Amniotic epithelial cell (primary cell): Measurements from ENCODE around the gene SHB.

Source experiments
- DNase-seq: peaks from one replicate; pipeline ENCODE4 v3.0.0-alpha.2; 2010; ENCODE audit warnings: low read depth

The SHB gene

GRCh38 chr9:38042626-38043357 is 26.2 kb downstream of the SHB start:
- DNase-seq = no peak

GRCh38 chr9:38041564-38042243 is 27.3 kb downstream of the SHB start:
- DNase-seq = no peak

- DNase-seq = no peak
Measured at GRCh38 chr9:38039907-38040682, 28.9 kb downstream of the SHB start.

DNA sequence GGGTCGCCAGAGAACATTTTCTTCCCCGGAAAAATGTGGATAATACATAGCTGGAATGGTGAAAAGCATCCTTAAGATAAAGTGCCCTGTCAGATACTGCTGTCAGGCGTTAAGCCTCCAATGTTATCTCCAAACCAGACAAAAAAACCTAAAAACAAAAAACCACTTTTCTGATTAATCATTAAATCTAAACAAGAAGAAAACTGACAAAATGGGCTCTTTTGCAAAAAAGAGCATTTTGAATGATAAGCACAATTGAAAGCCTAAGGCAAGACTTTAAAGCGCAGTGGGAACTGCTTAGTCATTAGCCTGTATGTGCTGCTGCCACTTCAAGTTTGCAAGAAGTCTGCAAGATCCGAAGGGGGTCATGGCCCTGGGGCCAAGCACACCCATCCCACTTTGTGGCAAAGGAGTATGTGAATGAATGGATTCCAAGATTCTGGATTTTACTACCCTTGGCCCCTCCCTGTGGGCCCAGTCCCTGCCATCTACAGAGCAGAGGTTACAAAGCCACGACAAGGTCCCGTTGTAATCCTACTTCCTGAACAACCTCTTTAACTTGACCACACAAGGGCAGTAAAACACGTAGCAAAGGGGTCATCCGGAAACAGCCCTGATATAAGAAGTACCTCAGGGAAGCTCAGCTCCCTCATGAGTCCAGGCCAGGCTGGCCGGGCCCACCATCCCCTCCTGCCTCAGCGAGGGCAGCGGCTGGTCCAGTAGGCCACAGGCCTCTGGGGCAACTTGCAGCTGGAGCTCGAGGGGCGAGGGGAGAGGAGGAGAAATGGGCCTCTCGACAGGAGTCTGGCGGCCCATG is 29.7 kb downstream of the SHB start:
- DNase-seq = peak; percentile 73

- peak; percentile 50 for DNase-seq
Measured at GRCh38 chr9:38038307-38039089, 30.5 kb downstream of the SHB start.

- DNase-seq = no peak
Measured at GRCh38 chr9:38037981-38038306, 31.1 kb downstream of the SHB start.

DNA sequence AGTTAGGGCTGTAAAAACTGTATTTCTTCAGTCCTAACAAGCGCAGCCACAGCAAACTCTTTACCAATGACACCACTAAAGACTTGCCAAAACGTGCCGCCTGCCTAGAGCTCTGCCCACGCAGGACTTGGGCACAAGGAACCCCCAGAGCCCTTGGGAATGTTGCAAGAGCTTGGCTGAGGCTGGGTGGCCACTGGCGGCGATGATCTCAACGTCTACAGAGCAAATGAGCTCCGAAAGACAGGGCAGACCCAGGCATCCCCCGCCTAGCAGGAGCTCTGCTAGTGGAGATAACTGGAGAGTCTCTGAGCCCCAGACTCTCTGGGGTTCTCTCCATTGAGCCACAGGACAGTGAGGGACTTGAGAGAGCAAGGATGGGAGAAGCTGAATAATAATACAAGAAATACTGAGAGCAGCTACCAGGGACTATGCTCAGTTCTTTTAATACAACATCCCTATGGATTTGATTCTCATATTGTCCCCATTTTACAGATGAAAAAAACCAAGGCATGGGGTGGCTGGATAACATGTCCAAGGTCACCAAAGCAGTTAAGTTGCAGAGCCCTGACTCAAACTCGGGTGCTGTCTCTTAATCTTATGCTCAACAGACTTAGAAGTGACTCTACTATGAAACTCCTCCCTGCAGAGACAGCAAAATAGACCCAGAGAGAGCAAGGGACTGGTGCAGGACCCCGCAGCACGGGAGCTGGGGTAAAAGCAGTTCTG is 32.5 kb downstream of the SHB start:
- peak; percentile 87 for DNase-seq

DNA sequence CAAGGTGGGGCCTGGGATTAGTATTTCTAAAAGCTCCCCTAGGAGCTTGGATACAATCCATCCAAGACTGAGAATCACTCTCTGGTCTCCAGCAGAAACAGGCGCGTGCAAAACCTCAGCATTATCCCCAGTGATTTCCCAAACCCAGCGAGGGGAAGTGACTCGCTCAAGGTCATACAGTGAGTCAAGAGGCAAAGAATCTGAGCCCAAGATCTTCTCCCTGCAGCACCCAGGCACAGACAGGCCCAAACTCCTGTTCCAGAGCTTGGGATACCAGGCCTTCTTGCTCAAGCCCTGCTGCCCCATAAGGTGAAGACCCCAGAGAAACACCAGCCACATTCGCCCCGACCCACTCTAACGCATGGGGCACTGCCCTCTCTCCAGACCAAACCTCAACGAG is 33.2 kb downstream of the SHB start:
- peak; percentile 80 for DNase-seq

DNA sequence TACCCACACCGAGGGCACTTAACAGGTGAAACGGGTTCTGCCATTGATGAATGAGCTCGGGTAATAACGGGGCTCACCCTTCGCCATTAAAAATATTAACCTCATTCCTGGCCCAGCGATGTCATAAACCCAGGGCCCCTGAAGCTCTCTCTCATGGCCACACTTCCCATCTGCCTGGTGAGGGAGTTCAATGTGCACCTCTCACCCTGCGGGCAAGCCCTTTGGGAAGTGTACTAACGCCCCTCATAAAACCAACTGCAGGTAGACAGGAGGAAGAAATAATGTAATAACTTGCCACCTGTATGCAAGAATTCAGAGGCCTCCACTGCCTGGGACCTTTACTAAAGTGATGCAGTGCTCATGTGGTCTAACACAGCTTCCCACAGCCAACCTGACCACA is 35.1 kb downstream of the SHB start:
- no peak for DNase-seq

DNA sequence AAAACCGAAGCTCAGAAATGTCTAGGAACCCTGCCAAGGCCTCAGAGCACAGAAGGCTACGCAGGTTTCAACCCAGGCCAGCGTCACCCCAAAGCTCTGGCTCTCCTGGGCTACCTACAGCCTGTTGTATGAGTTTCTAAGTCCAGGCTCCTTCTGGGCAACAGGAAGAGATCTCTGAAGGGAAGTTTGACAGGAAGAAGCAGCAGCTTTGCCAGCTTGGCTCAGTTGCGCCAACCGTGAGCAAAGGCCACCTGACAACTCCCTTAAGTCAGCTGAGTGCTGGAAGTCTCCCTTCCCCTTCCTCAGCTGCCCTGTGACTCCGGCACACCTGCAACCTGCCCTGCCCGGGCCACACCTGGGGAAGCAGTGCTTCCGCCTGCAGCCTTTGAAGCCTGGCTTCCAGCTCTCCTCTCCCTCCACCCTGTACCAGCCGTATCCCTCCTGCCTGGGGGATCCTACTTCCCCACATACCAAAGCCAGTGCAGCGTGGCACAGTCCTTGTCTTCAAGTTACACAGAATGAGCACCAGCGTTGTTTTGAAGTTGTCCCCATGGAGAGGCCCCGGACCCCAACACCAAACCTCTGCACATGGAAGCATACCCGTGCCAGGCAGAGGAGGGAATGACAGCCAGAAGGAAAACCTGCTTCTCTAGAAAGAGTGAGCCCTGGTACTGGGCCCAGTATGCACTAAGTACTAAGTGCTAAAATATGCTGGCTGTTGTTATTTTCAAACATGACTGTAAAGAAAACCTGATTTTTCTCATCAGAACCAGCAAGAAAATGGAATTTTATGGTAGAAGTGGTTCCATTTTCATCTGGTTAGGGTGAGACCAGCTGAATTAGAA is 36.5 kb downstream of the SHB start:
- DNase-seq = no peak

DNA sequence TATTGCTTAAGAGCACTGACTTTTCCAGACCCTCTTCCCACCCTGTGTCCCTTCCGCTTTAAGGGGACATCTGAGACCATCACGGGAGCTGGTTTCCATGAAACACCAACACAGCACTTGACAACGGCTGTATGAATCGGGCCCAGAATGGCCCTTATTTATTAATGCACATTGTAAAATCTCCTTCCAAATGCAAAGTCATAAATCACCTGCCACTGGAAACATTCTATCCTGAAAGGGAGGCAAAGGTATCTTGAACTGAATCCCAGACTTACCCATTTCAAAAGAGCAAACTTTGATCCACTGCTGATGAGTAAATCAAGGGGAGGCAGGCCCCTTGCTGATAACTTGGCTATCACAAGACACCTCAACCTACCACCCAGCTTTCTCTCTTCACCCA is 37.4 kb downstream of the SHB start:
- no peak for DNase-seq

- no peak for DNase-seq
Measured at GRCh38 chr9:38030658-38031057, 38.4 kb downstream of the SHB start.

DNA sequence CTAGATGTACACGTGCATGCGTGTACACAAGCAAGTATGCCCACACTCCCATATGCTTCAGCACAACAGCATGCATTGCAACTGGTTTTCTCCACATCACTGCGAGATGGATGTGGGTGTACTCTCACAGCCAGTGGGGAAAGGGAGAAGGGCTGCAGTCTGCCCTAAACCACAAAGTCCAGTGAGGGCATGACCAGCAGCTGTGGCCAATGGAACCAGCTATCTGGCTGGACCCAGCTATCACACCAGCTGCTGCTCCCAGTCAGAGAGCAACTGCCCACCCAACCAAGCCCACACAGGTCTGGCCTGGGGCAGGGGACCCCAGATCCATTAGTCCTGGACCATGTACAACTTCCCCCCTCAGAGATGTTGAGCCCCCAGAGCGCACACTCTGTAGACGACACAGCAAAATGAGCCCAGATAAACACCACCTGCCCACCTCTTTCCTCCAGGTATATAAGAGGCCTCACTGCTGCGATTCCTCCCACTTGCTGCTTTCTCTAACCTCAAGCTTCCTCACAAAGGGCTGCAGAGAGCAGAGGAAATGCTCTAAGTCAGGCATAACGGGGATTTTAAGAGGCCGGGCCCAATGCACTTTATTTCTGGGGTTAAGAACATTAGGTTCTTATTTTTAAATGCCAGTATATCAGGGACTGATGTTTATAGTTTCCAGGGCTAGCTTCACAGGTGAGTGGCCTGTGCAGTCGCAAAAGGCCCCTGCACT is 39.0 kb downstream of the SHB start:
- DNase-seq = no peak

DNA sequence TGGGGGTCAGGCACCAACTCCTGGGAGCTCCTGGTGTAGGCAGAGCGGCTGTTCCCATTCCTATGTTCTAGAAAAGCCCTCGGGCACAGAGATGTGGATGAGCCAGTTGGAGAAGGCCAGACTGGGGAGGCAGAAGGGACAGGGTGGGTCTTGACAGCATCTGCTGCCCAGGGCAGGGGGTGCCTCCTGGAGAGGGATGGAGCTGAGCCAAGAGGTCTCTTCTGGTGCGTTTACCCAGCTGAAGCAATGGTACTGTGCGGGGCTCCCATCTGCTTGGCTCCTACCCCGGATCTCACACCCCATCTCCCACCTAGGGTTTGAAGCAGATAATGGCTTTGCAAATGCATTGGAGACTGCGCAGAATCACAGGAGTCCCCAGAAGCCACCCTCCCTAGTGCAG is 41.3 kb downstream of the SHB start:
- DNase-seq = no peak

DNA sequence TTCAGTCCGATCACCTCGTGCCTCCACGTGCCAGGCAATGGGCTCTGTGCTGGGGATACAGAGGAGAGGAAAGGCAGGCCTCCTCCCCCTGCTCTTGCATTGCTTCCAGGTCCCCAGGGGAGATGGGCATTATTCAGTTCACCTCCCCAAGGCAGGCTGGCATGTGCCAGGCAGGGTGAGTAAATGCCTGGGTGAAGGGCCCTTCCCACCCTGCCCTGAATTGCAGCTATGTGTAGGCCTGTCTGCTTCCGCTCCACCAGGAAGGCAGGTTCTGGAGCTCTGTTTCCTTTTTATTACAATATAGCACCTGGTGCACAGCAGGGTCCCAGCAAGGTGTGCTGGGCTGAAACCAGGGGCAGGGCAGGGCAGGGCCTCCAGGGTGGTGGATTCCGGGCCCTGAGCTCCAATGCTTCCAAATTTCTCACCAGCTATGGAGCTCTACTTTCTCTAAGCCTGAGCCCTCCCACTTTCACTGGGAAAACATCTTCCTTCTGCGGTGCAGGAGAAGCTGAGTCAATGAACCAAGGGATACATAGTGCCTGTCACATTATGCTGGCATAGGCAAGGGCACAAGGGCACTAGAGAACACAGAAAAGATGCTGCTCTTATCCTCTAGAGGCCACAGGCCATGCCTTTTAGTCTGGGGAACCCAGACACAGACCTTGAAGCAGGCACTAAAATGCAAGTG is 42.0 kb downstream of the SHB start:
- no peak for DNase-seq

- peak; percentile 94 for DNase-seq
Measured at GRCh38 chr9:38026021-38026809, 42.8 kb downstream of the SHB start.

DNA sequence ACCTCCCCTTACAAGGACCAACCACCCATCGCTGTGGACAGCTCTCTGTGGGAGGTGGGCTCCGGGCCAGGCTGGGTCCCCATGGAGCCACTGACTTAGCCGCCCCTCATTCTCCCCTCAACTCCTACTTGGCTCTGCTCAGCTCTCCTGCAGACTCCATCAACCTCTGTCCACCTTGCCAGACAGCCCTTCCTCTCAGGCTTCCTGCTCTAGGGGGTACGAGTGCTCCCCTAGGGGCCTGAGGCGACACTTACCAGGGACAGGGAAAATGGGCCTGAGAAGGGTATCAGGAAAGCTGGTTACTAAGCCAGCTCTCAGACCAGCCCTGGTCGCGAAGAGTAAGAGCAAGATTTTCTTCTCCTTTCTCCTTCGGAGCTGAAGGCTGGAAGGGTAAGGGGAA is 43.9 kb downstream of the SHB start:
- DNase-seq = no peak
